Occipital lobe (tissue), 2 donors: ENCODE data around the gene LNPEP. TPM values are rescaled to one million over a fixed set of nuclear protein-coding genes. Genes with fewer than 3 reads are reported as not detected.
"Not testable (repeated sequence)": the region's sequence is repeated elsewhere in the genome, so short reads cannot be mapped to it uniquely, and the experiment has no call there.

ENCODE experiments used
- DNase-seq: peaks from one replicate; lab custom pipeline; 2025; lab: John Stamatoyannopoulos, UW
- total RNA-seq: library from RNA; depleted of rRNA; stranded (reverse); fragments of >200 nt; gene quantifications from one replicate; pipeline ENCODE4 v1.2.3, GENCODE V29; 2014

The LNPEP gene
- total RNA-seq, 1 donor from 2014 or later: 70.7 TPM

GRCh38 chr5:97049175-97049574 lies 113.3 kb downstream of the LNPEP start:
- DNase-seq: no peak

- no peak for DNase-seq
These were observed 120.4 kb downstream of the LNPEP start for GRCh38 chr5:97056263-97056662.

- DNase-seq: no peak
These were observed 126.2 kb downstream of the LNPEP start for GRCh38 chr5:97062046-97062445.

GRCh38 chr5:97063251-97063650 lies 127.4 kb downstream of the LNPEP start:
- no peak for DNase-seq

- DNase-seq: no peak
These were observed 129.6 kb downstream of the LNPEP start for GRCh38 chr5:97065475-97065874.

- no peak for DNase-seq
These were observed 131.5 kb downstream of the LNPEP start for GRCh38 chr5:97067296-97067850.

GRCh38 chr5:97070234-97070633 lies 134.4 kb downstream of the LNPEP start:
- DNase-seq: no peak

GRCh38 chr5:97071101-97071500 lies 135.2 kb downstream of the LNPEP start:
- DNase-seq: peak; percentile 14

GRCh38 chr5:97071993-97072392 lies 136.1 kb downstream of the LNPEP start:
- DNase-seq: no peak

- DNase-seq: no peak
These were observed 136.8 kb downstream of the LNPEP start for GRCh38 chr5:97072696-97073095.

- DNase-seq: no peak
These were observed 137.5 kb downstream of the LNPEP start for GRCh38 chr5:97073420-97073819.

GRCh38 chr5:97074859-97075489 lies 139.1 kb downstream of the LNPEP start:
- DNase-seq: no peak

GRCh38 chr5:97075649-97076048 lies 139.8 kb downstream of the LNPEP start:
- no peak for DNase-seq

GRCh38 chr5:97076098-97076497 lies 140.2 kb downstream of the LNPEP start:
- DNase-seq: no peak

GRCh38 chr5:97077246-97077645 lies 141.4 kb downstream of the LNPEP start:
- no peak for DNase-seq

- DNase-seq: no peak
These were observed 143.3 kb downstream of the LNPEP start for GRCh38 chr5:97078958-97079743.

GRCh38 chr5:97084782-97085458 lies 149.0 kb downstream of the LNPEP start:
- not testable (repeated sequence) for DNase-seq

- DNase-seq: no peak
These were observed 149.7 kb downstream of the LNPEP start for GRCh38 chr5:97085459-97086181.
